Natural killer cell (primary cell): ENCODE measurements around the gene ATP8A1. TPM values are rescaled to one million over a fixed set of nuclear protein-coding genes. Genes with fewer than 3 reads are reported as not detected.
"Not testable (repeated sequence)": the region's sequence is repeated elsewhere in the genome, so short reads cannot be mapped to it uniquely, and the experiment has no call there.

Experiments used
- ATAC-seq, 3 donors: fragments of 150-1000 bp in 2 of 3; fragments of 200-7000 bp in 1 of 3; cut with Tn5 transposase; 1 replicate in 1 of 3; 2 replicates in 2 of 3; pipeline ENCODE4 v1.10.0; 2021; ENCODE audit warnings: mild to moderate bottlenecking in 2 of 3, moderate library complexity in 2 of 3
- DNase-seq, 2 donors: peaks; one replicate each; pipeline versions ENCODE4 v3.0.0 to v3.0.0-alpha.2; 2013 to 2021; ENCODE audit warnings: mixed read lengths in 1 of 2
- H3K27ac ChIP-seq: one replicate; pipeline ENCODE4 v1.5.1; 2013; ENCODE audit warnings: mild to moderate bottlenecking, low read length
- H3K27me3 ChIP-seq: one replicate; pipeline ENCODE4 v1.6.1; 2013; ENCODE audit warnings: low read length; ENCODE audit not compliant: control insufficient read depth, insufficient read depth
- H3K36me3 ChIP-seq: one replicate; pipeline ENCODE4 v1.6.1; 2013; ENCODE audit warnings: low read length; ENCODE audit not compliant: control insufficient read depth, insufficient read depth
- H3K4me1 ChIP-seq: one replicate; pipeline ENCODE4 v1.6.1; 2013; ENCODE audit warnings: low read length; ENCODE audit not compliant: control insufficient read depth, insufficient read depth
- H3K4me3 ChIP-seq: one replicate; pipeline ENCODE4 v1.5.1; 2013; ENCODE audit warnings: low read length
- H3K9me3 ChIP-seq: one replicate; pipeline ENCODE4 v1.6.1; 2013; ENCODE audit warnings: low read length; ENCODE audit not compliant: control insufficient read depth, insufficient read depth
- H3K27ac Mint-ChIP-seq, 2 donors: one replicate each; pipeline ENCODE4 v1.8.0; 2022; ENCODE audit warnings: mild to moderate bottlenecking in 2 of 2, mixed read lengths in 2 of 2, moderate library complexity in 1 of 2
- H3K27me3 Mint-ChIP-seq, 2 donors: one replicate each; pipeline ENCODE4 v1.8.0; 2022; ENCODE audit warnings: low read depth in 2 of 2, mixed read lengths in 2 of 2
- H3K36me3 Mint-ChIP-seq: one replicate; pipeline ENCODE4 v1.8.0; 2022; ENCODE audit warnings: mixed read lengths
- H3K4me1 Mint-ChIP-seq, 2 donors: one replicate each; pipeline ENCODE4 v1.8.0; 2022; ENCODE audit warnings: mixed read lengths in 2 of 2
- H3K4me3 Mint-ChIP-seq: one replicate; pipeline ENCODE4 v1.8.0; 2022; ENCODE audit warnings: mild to moderate bottlenecking, moderate library complexity, mixed read lengths
- H3K9me3 Mint-ChIP-seq, 2 donors: one replicate each; pipeline ENCODE4 v1.8.0; 2022; ENCODE audit warnings: mixed read lengths in 2 of 2
- CTCF ChIP-seq: fragments of 200-600 bp; IDR thresholded peaks from one replicate; pipeline ENCODE4 v1.8.0; 2022; ENCODE audit warnings: antibody characterized with exemption
- WGBS: methylation state at CpG from one replicate; pipeline ENCODE4 v1.1.7; 2013; ENCODE audit warnings: missing lambda C conversion rate; ENCODE audit not compliant: insufficient coverage; 5-methylcytosine and 5-hydroxymethylcytosine counted together
- intact Hi-C: fragments of 100-400 bp; cut with micrococcal nuclease; formaldehyde crosslinking; loops from one replicate; pipeline ENCODE4 v1.14.2; 2022
- total RNA-seq, 4 donors: library from RNA; stranded (reverse); fragments of 120-200 nt in 1 of 4; gene quantifications; one replicate each; pipeline versions ENCODE4 v1.2.3 to v1.2.4, GENCODE V29; 2013 to 2022

ATP8A1 gene
- total RNA-seq, 3 donors from 2014 or later (not counting 1 experiment from before 2014, with no cell fraction given), result 84.8 to 156 (median 147) TPM

GRCh38 chr4:42488554-42488953, 168.4 kb downstream of the ATP8A1 start:
- Histone ChIP-seq H3K4me1 (no peaks in the 10 kb centered on the region), H3K27ac (no peak overlapping the region), H3K4me3 (no peak overlapping the region), H3K9me3 (no peaks in the 10 kb centered on the region), H3K27me3 (no peaks in the 10 kb centered on the region), H3K36me3 (peaks cover 9% of the 10 kb centered on the region)
- H3K36me3 Mint-ChIP-seq, result no peaks in the 10 kb centered on the region
- TF ChIP-seq CTCF, result no peak
- no peaks in the 10 kb centered on the region for H3K27me3 Mint-ChIP-seq
- peaks cover 16 to 31% of the 10 kb centered on the region in 2 donors for H3K4me1 Mint-ChIP-seq
- intact Hi-C loops, result no loop called here
- ATAC-seq (no peak), DNase-seq (no peak)
- H3K4me3 Mint-ChIP-seq, result no peak overlapping the region
- no peaks in the 10 kb centered on the region for H3K9me3 Mint-ChIP-seq
- 98% methylated on average over 3 of the region's 3 CpGs for WGBS
- no peak overlapping the region for H3K27ac Mint-ChIP-seq

DNA sequence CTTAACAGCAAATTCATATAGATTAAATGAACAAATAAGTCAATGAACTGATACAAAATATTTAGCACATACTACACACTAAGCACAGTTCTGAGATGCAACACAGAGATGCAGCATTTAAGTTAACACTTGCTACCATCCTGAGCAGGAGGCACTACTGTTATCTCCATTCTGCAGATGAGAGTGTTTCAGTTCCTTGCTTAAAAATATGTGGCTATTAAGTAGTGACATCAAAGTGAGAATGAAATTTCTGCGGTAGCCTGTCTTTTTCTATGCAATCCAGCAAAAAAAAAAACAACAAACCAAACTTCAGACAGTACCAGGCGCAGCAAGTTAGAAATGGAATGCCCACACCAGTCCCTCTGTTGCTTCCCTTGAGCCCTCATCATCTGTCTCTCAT, 168.8 kb downstream of the ATP8A1 start:
- no peaks in the 10 kb centered on the region for H3K4me1 ChIP-seq
- Mint-ChIP-seq H3K4me1 (peaks cover 16 to 31% of the 10 kb centered on the region in 2 donors), H3K36me3 (no peaks in the 10 kb centered on the region), H3K9me3 (no peaks in the 10 kb centered on the region), H3K27ac (no peak overlapping the region), H3K27me3 (no peaks in the 10 kb centered on the region), H3K4me3 (no peak overlapping the region)
- DNase-seq, result no peak
- WGBS, result 91% methylated on average over 2 of the region's 2 CpGs
- no peak for ATAC-seq
- H3K36me3 ChIP-seq, result peaks cover 7% of the 10 kb centered on the region
- H3K27me3 ChIP-seq, result no peaks in the 10 kb centered on the region
- intact Hi-C loops, result no loop called here
- no peak for TF ChIP-seq CTCF
- H3K9me3 ChIP-seq, result no peaks in the 10 kb centered on the region
- H3K4me3 ChIP-seq, result no peak overlapping the region
- no peak overlapping the region for H3K27ac ChIP-seq

- H3K27me3 ChIP-seq, result no peaks in the 10 kb centered on the region
- H3K36me3 ChIP-seq, result peaks cover 2% of the 10 kb centered on the region
- H3K4me3 ChIP-seq, result no peak overlapping the region
- WGBS, result 100% methylated on average over 1 of the region's 1 CpG
- ATAC-seq, result no peak
- no peak overlapping the region for H3K27ac ChIP-seq
- H3K27ac Mint-ChIP-seq, result no peak overlapping the region
- TF ChIP-seq CTCF, result no peak
- H3K36me3 Mint-ChIP-seq, result no peaks in the 10 kb centered on the region
- no peak overlapping the region for H3K4me3 Mint-ChIP-seq
- H3K9me3 ChIP-seq, result no peaks in the 10 kb centered on the region
- peaks cover 16 to 31% of the 10 kb centered on the region in 2 donors for H3K4me1 Mint-ChIP-seq
- no peaks in the 10 kb centered on the region for H3K27me3 Mint-ChIP-seq
- no peak for DNase-seq
- H3K4me1 ChIP-seq, result no peaks in the 10 kb centered on the region
- intact Hi-C loops, result no loop called here
- H3K9me3 Mint-ChIP-seq, result no peaks in the 10 kb centered on the region
These were observed 169.7 kb downstream of the ATP8A1 start for GRCh38 chr4:42487230-42487629.

DNA sequence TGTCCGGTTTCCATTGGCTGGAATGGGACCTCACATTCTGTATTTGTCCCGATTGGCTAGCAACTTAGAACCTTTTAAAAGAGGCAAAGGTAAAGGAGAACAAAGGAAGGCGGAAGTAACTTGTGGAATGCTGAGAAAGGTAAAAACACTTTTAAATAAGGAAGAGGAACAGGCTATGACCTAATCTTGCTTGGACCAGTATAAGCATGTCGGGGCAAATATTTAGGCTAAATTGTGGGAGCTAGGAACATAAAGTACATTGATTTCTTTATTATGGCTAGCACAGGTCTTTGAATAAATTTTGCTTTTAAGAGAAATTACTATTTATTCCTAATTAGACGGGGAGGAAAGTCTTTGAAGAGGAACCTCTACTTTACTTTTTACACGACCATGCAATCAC, 170.7 kb downstream of the ATP8A1 start:
- ATAC-seq, intact Hi-C loops, H3K36me3 Mint-ChIP-seq, H3K4me3 Mint-ChIP-seq, H3K9me3 ChIP-seq, H3K27ac Mint-ChIP-seq, H3K4me3 ChIP-seq, DNase-seq, H3K27me3 ChIP-seq, H3K27ac ChIP-seq, H3K4me1 ChIP-seq, H3K36me3 ChIP-seq, H3K27me3 Mint-ChIP-seq, H3K9me3 Mint-ChIP-seq: not testable (repeated sequence)
- H3K4me1 Mint-ChIP-seq, result peaks cover 16 to 24% of the 10 kb centered on the region in 2 donors
- 100% methylated on average over 6 of the region's 6 CpGs for WGBS
